Coronary artery (tissue), 2 donors: ENCODE data around the gene FRMD4A.
"Not testable (repeated sequence)": the region's sequence is repeated elsewhere in the genome, so short reads cannot be mapped to it uniquely, and the experiment has no call there.

Source experiments
- DNase-seq: peaks from one replicate; pipeline ENCODE4 v3.0.0-alpha.2; 2017; ENCODE audit warnings: low spot score
- H3K27ac ChIP-seq, 2 donors: fragments of 200-600 bp; sonication (generic); one replicate each; pipeline ENCODE4 v1.5.1; 2016 to 2019
- H3K4me3 ChIP-seq: fragments of 200-600 bp; sonication (generic); 2 replicates; pipeline ENCODE4 v1.5.1; 2016; ENCODE audit warnings: mild to moderate bottlenecking, moderate library complexity
- CTCF ChIP-seq: fragments of 200-600 bp; sonication (generic); IDR thresholded peaks from one replicate; pipeline ENCODE4 v1.5.1; 2019; ENCODE audit warnings: antibody characterized with exemption

FRMD4A gene

DNA sequence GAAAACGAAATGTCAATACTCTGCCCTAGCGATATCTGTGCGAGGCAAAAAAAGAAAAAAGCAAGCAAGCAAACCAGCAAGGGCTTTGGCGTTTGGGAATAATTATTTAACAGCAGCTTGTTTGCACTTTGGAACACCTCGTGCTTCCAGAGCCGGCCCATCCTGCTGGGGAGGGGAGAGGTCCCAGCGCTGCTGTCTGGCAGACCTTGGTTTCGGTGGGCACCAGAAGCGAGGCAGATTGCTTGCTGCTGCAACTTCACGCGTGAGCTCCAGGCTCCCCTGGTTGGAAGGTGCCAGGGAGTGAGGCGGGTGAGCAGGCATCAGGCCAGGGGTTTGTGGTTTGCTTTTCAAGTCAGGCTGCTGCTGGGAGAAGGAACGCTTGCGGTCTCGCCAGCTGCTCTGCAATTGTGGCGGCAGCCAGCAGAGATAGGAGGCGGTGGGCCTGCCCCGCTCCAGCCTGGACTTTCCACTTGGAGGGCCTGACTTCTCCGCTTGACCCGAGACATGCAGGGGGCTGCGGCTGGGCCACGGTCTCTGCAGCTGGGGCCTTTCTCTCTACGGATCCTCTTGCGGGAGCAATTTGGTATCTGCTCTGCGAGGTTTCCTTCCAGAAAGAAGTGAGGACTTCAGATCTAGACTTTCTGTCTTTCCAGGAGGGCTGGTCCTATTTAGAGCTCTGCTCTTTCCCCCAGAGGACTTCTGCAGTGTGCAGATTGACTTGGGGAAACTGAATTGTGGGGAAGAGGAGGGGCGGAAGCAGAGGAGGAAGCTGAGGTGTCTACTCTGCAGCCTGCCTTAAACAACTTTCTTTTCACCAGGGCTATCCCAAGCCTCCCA is 612.6 kb downstream of the FRMD4A start:
- TF ChIP-seq CTCF = no peak
- H3K4me3 ChIP-seq = peak overlapping the region; percentile 52
- DNase-seq = peak; percentile 78
- H3K27ac ChIP-seq = peak overlapping the region; percentile 2 to 77

GRCh38 chr10:13717571-13717935 is 613.2 kb downstream of the FRMD4A start:
- H3K4me3 ChIP-seq = peak overlapping the region; percentile 52
- DNase-seq = no peak
- TF ChIP-seq CTCF = no peak
- peak overlapping the region in 1 of 2 donors; percentile 77 for H3K27ac ChIP-seq

- Histone ChIP-seq H3K4me3 (no peak overlapping the region), H3K27ac (no peak overlapping the region)
- no peak for TF ChIP-seq CTCF
- DNase-seq = no peak
These were observed 614.3 kb downstream of the FRMD4A start for GRCh38 chr10:13716081-13717071.

- H3K27ac ChIP-seq, DNase-seq, H3K4me3 ChIP-seq: not testable (repeated sequence)
These were observed 615.1 kb downstream of the FRMD4A start for GRCh38 chr10:13715596-13715995.

- no peak overlapping the region for H3K27ac ChIP-seq
- DNase-seq = no peak
- no peak overlapping the region for H3K4me3 ChIP-seq
- no peak for TF ChIP-seq CTCF
These were observed 615.6 kb downstream of the FRMD4A start for GRCh38 chr10:13715100-13715499.

DNA sequence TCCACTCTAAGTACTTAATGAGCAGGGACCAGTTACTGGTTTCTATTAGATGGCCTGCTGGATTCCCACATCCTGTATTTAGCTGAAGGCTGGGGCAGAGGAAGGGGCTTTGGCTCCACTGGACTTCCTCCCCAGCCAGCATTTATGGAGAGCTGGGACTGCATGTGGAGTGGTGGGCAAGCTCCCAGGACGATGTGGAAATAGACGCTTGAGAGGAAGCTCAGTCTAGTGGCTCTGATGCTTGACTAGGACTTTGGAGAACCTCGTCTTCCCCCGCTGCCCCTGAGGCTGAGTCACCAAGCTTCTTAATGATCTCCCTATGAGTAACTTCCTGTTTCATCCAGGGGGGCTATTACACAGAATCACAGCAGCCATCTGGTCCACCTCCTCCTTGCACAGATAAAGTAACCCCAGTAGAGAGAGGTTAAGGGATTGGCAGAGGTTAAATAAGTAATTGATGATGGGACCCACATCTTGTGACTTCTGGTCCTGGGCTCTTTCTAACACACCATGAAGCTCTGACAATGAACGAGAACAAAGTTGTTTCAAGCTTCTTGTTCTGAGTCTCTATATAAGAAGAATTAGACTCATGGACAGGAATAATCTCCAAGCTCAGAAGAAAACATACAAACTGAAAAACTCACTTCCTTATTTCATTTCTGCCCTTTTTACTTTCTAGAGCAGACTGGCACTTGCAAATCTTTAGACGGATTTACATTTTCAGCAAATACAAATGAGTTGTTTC is 617.7 kb downstream of the FRMD4A start:
- no peak for TF ChIP-seq CTCF
- Histone ChIP-seq H3K4me3 (no peak overlapping the region), H3K27ac (peak overlapping the region in 1 of 2 donors; percentile 55)
- peak; percentile 80 for DNase-seq

DNA sequence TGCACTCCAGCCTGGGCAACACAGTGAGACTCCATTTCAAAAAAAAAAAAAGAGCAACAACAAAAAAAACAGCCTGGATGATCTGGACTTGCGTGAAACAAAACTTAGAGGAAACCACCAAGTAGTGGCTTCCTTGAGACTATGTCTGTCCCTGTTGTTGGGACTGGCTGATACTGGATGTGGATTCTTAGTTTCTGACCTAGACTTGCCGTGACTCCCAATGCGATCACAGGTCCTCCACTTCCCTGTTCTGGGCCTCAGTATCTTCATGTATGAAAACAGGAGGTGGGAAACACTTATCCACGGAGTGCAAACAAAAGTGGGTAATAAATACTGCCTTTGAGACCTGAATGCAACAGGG is 618.3 kb downstream of the FRMD4A start:
- peak overlapping the region in 1 of 2 donors; percentile 55 for H3K27ac ChIP-seq
- no peak for TF ChIP-seq CTCF
- H3K4me3 ChIP-seq = no peak overlapping the region
- DNase-seq = no peak
